NCI-H187 (cell line): Measurements from ENCODE around the gene SUSD4.
"Not testable (repeated sequence)": the region's sequence is repeated elsewhere in the genome, so short reads cannot be mapped to it uniquely, and the experiment has no call there.

Source experiments
- DNase-seq, 2 experiments: peaks; one replicate each; lab custom pipeline; 2025; lab: John Stamatoyannopoulos, UW

The SUSD4 gene, protein sequence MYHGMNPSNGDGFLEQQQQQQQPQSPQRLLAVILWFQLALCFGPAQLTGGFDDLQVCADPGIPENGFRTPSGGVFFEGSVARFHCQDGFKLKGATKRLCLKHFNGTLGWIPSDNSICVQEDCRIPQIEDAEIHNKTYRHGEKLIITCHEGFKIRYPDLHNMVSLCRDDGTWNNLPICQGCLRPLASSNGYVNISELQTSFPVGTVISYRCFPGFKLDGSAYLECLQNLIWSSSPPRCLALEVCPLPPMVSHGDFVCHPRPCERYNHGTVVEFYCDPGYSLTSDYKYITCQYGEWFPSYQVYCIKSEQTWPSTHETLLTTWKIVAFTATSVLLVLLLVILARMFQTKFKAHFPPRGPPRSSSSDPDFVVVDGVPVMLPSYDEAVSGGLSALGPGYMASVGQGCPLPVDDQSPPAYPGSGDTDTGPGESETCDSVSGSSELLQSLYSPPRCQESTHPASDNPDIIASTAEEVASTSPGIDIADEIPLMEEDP

DNA sequence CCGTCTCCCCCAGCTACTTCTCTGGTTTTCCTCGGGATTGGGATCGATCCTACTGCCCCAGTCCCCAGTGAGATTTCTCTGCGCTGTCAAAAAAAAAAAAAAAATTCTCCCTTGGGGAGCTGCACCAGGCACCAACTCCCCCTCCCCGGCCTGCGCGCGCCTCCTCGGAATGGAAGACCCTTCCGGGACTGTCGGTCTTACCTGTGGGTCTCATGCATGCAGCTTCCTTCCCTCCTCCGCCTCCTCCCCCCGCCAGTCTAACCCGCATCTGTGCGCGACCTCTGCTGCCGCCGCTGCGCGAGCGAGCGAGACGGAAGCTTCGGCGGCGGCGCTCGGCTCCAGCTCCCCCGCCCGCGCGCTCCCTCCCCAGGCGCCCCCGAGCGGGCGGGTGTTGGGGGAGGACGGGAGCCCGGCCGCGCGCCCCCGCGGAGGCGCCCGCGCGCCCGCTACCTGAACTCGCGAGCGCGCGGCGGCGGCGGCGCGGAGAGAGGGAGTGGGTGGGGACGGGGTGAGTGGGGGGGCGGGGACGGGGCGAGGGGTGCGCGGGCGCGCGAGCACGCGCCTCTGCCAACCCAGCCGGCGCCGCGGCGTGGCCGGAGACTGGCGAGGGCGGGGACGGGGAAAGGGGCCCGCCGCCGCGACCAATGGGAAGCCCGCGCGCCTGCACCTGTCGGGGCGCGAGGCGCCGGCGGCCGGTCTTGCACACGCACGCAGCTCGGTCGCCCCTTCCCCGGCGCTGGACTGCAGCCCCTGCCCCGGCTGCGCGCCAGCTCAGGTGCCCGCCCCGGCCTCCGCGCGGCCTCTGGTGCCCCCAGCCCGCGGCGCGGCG, at the start of gene SUSD4:
TSS of gene SUSD4 (minus strand) at position 321 of the 829 bp plus-strand sequence. CDS start 751 bp downstream, outside the sequence.
- DNase-seq = peak; percentile 37 to 86

GRCh38 chr1:223413216-223413615, 49.2 kb upstream of the SUSD4 start:
- DNase-seq = no peak

DNA sequence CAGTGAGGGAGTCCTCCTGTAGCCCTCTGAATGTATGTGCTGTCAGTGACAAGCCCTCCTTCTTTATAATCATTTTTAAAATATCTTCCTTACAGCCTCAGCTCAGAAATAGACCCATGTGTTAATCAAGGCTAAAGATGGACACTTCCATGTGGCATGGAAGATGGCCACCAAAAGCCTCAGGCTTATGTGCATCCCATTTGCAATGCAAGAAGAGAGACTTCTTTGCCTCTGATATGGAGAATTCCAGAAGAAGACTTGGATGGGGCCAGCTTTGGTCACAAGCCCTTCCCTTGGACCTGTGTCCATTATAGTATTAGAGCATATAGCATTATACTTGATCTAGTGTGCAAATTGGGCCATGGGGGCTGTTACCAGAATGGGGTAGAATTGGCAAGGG, 47.7 kb upstream of the SUSD4 start:
- DNase-seq = no peak

DNA sequence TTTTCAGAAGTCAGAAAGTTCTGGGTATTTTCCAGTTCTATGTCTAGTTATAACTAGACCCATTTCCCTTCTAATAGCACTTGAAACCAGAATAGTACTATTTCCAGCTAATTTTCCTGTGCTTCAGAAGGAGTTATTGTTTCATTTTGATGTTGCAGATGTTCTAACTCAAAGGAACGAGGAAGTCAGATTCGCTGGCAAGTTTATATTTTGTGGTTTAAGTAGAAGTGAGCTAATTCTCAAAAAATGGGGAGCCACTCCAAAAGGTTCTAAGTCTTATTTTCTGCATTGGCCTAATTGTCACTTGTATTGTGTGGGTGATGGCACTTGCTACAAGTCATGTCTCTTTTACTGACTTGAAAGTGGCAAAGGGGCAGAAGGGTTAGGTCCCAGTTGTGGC, 47.3 kb upstream of the SUSD4 start:
- DNase-seq = no peak

GRCh38 chr1:223410036-223410435, 46.1 kb upstream of the SUSD4 start:
- DNase-seq = no peak

DNA sequence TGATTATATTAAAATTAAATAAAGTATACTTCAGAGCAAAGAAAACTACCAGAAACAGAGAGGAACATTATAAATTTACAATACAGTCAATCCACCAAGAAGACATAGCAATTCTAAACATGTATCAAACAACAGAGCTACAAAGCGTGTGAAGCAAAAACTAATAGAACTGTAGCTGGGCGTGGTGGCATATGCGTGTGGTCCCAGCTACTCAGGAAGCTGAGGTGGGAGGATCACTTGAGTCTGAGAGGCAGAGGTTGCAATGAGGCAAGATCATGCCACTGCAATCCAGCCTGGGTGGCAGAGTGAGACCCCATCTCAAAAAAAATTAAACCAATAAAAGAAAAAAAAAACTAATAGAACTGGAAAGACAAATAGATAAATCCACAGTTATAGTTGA, 41.5 kb upstream of the SUSD4 start:
- no peak for DNase-seq

GRCh38 chr1:223403184-223403815, 39.3 kb upstream of the SUSD4 start:
- no peak for DNase-seq

DNA sequence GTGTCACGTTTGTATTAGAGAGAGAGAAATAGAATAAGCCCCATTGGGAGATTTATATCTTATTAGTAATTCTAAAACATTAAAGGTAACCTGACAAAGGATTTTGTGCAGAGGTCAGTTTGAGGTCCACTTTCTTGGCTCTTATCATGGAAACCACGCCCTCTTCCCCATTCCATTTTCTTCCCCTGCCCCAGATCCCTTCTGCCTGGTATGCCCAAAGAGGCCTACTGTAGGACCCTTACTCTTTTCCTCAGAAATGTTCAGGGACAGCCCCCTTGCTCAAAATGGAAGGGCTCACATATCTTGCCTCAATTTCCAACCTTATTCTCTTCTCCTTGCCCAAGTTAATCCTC, 38.8 kb upstream of the SUSD4 start:
- DNase-seq = no peak

DNA sequence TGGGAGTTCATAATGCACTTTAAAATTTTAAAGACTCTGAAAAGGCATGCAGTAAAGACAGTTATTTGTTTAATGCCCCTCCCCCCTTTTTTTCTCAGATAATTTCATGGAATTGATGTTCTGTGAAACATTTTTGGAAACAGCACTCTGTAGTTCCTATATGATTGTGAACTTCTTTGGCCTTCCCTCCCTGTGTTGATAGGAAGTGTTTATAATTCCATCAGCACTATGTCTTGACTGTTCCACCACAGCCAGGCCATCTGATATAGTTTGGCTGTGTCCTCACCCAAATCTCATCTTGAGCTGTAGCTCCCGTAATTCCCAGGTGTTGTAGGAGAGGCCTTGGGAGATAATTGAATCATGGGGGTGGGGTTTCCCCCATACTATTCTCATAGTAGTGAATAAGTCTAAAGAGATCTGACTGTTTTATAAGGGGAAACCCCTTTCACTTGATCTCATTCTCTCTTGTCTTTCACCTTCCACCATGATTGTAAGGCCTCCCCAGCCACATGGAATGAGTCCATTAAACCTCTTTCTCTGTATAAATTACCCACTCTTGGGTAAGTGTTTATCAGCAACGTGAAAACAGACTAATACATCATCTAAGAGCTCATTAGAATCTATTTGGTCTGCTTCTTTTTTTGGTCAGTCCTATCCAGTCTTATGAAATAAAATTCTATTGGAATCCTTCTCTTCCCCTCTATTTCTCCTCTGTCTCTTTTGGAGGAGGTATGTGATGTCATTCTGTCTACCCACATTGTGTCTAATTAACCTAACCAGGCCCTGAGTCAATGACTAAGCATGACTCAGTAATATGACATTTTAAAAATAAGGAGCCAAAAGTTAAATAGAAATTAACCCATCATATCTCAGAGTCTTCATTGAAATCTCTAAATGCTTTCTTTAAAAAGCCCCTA, 38.2 kb upstream of the SUSD4 start:
- no peak for DNase-seq

GRCh38 chr1:223399393-223399792, 35.4 kb upstream of the SUSD4 start:
- DNase-seq = not testable (repeated sequence)

- DNase-seq = no peak
Observed at GRCh38 chr1:223394706-223395105, 30.7 kb upstream of the SUSD4 start.

- no peak for DNase-seq
Observed at GRCh38 chr1:223394242-223394641, 30.3 kb upstream of the SUSD4 start.

- DNase-seq = no peak
Observed at GRCh38 chr1:223393275-223394214, 29.6 kb upstream of the SUSD4 start, which contains the start of gene CCDC185. TSS of gene CCDC185 (plus strand) at chr1:223393415. CDS start at chr1:223393476, 61 bp downstream.

- DNase-seq = no peak
Observed at GRCh38 chr1:223390618-223391017, 26.6 kb upstream of the SUSD4 start.

DNA sequence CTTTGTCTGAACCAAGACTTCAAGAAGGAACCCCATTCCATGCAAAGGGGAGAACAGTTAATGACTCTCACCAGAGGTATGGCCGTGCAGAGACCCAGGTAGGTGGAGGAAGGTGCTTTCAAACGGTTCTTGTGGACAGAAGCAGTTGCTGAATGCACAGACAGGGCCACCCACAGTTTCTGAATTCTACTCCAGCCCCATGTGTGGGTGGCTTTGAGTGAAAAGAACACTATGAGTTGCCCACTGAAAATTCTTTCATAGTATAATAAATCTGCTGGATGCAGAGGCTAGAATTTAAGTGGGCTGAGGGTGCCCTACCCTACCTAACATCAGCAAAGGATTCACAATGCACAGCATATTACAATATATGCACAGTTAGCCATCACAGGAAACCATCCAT, 22.0 kb upstream of the SUSD4 start:
- DNase-seq = no peak

- DNase-seq = no peak
Observed at GRCh38 chr1:223378754-223379153, 14.8 kb upstream of the SUSD4 start.

DNA sequence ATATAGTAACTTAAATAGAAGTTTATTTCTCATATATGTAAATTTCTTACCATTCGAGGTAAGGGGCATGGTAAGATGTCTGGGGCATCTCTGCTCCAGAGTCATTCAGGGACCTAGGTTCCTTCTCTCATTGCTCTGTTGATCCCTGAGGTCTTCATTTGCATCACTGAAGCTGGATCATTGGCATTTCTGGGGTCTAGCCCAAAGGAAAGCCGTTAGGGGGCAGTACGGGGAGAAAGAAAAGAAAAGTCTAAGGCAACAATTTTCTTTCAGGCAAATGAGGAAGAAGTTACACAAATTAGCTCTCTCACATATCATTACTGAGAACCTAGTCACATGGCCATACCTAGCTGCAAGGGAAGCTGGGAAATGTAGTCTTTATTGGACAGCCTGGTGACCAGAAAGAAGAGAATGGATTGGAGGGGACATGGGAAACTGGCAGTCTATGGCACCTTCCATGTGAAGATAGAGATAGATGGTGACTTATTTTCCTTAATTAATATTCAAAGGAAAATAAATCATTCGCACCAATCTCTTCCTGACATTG, 10.2 kb upstream of the SUSD4 start:
- DNase-seq = no peak

DNA sequence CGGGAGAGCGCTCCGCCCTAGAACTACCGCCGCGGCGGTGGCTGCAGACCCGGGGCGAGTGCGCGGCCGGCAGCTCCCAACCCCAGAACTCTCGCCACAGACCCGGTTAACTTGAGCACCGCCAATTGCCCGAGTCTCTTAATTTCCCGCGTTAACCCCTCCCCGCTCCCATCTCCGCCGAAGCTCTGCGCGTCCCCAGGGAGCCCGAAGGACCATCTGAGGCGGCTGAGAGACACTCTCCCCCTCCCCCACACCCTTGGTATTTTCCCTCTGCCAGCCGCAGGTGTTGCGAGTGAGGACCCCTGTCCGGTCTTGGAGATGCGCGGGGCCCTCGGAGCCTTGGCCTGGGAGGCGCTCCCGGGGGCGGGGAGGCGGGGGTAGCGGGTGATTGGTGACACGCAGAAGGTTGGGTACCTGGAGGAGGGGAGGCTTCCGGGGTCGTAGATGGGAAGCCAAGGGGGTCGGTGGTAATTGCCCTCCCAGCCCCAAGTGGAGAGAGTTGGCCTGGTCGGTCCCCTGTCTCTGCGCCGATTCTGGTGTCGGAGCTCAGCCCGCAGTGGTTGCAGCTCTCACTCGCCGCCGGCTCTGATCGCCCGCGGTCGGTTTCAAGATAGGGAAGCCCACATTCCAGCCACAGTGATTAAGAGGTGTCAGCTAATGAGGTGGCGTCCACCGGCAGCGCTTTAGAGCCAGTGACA, 858 bp upstream of the SUSD4 start:
- no peak for DNase-seq
